Omental fat pad (tissue), 4 donors: ENCODE measurements around the gene OR4D2. TPM values are rescaled to one million over a fixed set of nuclear protein-coding genes. Genes with fewer than 3 reads are reported as not detected.

Experiments
- ATAC-seq: fragments of 150-250 bp; one replicate; pipeline ENCODE4 v1.9.1; 2016; ENCODE audit warnings: mild to moderate bottlenecking, moderate library complexity; ENCODE audit not compliant: low FRiP score
- DNase-seq: peaks from one replicate; pipeline ENCODE4 v3.0.0-alpha.2; 2019; ENCODE audit warnings: low spot score
- total RNA-seq, 4 donors: library from RNA; depleted of rRNA; stranded (reverse); fragments of >200 nt; gene quantifications; one replicate each; pipeline ENCODE4 v1.1.0, GENCODE V29; 2016
- TF ChIP-seq, protein P1 (sequence below), 3 donors: fragments of 450-650 bp; IDR thresholded peaks; one replicate each; pipeline ENCODE4 v1.5.1; 2016 to 2017; ENCODE audit warnings: antibody characterized with exemption in 3 of 3, mild to moderate bottlenecking in 3 of 3, moderate library complexity in 2 of 3

OR4D2 gene
- total RNA-seq, 4 donors from 2014 or later, result not detected

DNA sequence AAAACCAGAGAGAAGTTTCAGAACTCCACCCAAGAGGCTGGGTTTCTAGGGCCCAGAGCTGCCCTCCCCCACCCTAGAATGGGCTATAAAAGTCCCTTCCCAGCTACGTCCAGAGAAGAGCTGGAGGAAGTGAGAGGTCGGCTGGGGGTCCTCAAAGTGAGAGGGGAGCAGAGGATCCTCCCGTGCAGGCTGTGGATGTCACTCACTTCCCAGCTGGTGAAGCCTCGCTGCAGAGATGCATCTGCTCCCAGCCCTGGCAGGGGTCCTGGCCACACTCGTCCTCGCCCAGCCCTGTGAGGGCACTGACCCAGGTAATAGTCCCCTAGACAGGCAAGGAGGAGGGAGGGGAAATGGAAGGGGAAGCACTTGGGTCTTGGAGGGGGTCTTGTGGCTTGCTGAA, 25.8 kb downstream of the OR4D2 start, which contains the start of gene EPX:
Gene EPX (plus strand): TSS at position 115 of the 400 bp plus-strand sequence. CDS start 121 bp downstream, at position 236.
- TF ChIP-seq, protein P1, sequence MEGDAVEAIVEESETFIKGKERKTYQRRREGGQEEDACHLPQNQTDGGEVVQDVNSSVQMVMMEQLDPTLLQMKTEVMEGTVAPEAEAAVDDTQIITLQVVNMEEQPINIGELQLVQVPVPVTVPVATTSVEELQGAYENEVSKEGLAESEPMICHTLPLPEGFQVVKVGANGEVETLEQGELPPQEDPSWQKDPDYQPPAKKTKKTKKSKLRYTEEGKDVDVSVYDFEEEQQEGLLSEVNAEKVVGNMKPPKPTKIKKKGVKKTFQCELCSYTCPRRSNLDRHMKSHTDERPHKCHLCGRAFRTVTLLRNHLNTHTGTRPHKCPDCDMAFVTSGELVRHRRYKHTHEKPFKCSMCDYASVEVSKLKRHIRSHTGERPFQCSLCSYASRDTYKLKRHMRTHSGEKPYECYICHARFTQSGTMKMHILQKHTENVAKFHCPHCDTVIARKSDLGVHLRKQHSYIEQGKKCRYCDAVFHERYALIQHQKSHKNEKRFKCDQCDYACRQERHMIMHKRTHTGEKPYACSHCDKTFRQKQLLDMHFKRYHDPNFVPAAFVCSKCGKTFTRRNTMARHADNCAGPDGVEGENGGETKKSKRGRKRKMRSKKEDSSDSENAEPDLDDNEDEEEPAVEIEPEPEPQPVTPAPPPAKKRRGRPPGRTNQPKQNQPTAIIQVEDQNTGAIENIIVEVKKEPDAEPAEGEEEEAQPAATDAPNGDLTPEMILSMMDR (IDR thresholded peaks at IDR 0.05), result no peak
- no peak for DNase-seq
- no peak for ATAC-seq

DNA sequence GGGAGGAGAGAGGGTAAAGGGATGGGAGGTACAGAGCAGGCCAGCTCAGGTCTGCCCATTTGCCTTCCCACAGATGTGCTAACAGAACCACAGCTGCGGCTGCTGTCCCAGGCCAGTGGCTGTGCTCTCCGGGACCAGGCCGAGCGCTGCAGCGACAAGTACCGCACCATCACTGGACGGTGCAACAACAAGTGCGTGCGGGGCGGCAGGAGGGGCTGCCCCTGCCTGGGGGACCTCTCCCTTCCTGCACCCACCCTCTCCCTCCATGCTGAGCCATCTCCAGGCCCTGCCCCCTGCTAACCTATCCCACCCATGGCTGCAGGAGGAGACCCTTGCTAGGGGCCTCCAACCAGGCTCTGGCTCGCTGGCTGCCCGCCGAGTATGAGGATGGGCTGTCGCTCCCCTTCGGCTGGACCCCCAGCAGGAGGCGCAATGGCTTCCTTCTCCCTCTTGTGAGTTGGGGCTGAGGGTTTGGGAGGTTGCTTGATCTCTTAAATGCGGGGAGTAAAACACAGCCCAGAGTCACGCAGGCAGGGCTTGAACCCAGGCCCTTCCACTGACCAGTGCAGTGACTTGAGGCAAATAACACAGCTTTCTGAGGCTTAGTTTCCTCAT, 27.0 kb downstream of the OR4D2 start:
- DNase-seq (no peak), ATAC-seq (no peak)
- TF ChIP-seq, protein P1 (IDR thresholded peaks at IDR 0.05), result no peak

DNA sequence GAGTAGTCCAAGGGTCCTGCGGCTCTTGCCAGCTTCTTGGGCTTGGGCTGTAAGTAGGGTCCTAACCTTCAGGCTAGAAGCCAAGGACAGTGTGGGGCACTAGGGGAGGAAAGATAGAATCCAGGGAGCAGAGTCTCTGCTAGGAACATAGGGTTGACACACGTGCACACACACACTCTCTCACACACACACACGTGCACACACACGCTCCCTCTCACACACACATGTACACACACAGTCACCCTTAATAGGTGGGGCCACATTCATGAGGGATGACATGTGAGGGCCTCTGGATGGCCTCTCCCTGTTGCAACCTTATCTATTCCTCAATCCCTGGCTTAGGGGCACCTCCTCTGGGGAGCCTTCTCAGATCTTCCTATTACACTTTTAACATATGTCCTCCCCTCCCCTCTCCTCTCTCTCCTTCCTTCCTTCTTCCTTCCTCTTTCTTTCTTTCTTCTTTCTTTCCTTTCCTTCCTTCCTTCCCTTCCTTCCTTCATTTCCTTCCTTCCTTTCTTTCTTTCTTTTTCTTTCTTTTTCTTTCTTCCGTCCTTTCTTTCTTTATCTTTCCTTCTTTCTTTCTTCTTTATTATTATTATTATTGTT, 28.8 kb downstream of the OR4D2 start:
- TF ChIP-seq, protein P1 (IDR thresholded peaks at IDR 0.05), result no peak
- ATAC-seq (no peak), DNase-seq (no peak)

DNA sequence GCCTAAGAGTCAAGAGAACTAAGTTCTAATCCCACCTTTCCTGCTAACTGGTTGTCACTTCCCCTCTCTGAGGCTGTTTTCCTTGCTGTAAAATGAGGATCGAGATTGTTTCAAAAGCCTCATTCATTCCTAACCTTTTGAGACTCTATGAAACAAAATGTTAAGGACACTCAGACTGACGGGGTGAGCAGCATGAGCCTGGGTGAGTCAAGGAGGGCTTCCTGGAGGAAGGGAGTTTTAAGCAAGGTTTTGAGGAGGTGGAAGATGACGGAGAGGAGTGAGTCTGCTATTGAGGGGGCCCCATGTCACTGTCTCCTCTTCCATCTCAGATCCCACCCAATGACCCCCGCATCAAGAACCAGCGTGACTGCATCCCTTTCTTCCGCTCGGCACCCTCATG, 29.8 kb downstream of the OR4D2 start:
- no peak for DNase-seq

DNA sequence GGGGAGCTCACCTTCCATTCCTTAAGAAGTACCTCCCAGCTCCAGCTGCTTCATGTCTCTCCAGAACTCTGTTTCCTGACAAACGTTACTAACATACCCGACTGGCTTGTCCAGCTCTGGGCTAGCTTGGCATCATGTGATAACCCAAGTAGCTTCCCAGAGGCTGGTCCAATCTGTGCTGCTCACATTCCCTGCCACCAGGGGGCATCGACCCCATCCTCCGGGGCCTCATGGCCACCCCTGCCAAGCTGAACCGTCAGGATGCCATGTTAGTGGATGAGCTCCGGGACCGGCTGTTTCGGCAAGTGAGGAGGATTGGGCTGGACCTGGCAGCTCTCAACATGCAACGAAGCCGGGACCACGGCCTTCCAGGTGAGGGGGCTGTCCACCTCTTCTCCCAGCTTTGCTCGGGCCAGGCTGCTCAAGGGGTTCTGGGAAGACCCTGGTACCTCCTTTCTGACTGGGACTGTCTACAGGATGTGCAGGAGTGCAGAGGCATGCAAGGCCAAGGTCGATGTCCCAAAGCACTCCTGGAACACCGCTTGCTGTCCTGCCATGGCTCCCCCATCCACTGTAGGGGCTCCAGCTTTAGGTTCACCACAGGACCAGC, 33.3 kb downstream of the OR4D2 start:
- TF ChIP-seq, protein P1 (IDR thresholded peaks at IDR 0.05), result no peak
- ATAC-seq (no peak), DNase-seq (no peak)

More for the DNA sequence above, 29.8 kb downstream of the OR4D2 start:
- TF ChIP-seq, protein P1 (IDR thresholded peaks at IDR 0.05), result no peak
- ATAC-seq, result no peak

DNA sequence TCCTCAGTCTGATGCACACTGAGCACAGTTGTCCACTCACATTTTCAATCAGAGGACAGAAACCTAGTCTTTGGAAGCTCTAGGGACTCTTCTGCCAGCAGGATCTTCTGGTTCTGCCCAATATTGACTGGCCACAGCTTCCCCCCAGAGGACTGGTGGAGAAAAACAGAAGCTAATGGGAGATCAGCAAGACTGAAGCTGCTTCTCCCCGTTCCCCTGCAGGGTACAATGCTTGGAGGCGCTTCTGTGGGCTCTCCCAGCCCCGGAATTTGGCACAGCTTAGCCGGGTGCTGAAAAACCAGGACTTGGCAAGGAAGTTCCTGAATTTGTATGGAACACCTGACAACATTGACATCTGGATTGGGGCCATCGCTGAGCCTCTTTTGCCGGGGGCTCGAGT, 36.1 kb downstream of the OR4D2 start:
- ATAC-seq (no peak), DNase-seq (no peak)
- TF ChIP-seq, protein P1 (IDR thresholded peaks at IDR 0.05), result no peak
